Measurements from ENCODE around the gene PSME3. TPM values are rescaled to one million over a fixed set of nuclear protein-coding genes. Genes with fewer than 3 reads are reported as not detected.
A peak's percentile ranks its signal among the peaks of the same experiment; 100 is the strongest.

The PSME3 gene
- total RNA-seq, 1 experiment from 2014 or later: 115 TPM

DNA sequence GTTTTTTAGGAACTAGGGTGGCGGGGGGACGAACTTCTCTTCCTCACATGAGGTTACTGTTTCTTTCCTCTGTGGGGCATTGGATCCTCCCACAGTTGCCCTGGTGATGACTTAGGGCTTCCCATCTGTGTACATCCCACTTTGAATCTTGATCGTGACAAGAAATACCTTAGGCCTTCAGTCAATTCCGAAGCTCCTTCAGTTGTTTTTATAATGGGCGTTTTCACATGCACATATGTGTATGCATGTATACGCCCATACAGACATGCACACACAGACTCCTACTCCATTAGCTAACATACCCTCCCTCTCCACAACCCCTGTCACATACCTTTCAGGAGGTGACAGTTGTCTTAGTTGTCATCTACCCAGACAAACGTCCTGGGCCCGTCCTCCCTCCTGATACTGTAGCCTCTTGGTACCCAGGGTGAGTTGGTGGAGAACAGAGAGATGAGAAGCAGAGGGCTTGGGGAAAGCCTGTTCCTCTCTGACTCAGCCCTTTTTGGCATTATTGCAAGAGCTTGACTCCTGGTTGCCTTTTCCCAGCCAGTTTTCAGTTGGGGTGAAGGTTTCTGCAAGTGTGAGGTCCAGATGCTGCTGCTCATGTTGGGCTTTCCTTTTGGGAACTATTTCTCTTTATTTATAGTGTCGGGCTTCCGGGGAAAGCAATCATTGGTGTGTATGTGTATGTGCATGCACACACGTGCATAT, 8.9 kb downstream of the PSME3 start:
- ChIA-PET CTCF (interaction anchor here (0.6 kb wide), 1 partner anchor 74 kb away, joined by 4 read pairs; no protein-coding TSS in a partner anchor), POLR2A (ENCODE audit: unreplicated experiment) (interaction anchor here (0.5 kb wide), 1 partner anchor 17 kb away, joined by 11 read pairs; no protein-coding TSS in a partner anchor)
- Histone ChIP-seq H4K20me1 (ENCODE audit: insufficient read depth) (peaks cover 8% of the 10 kb centered on the region), H3K27ac (no peak overlapping the region), H3K4me3 (no peak overlapping the region), H3F3A (ENCODE audit: insufficient read depth, low read depth) (peaks cover 53% of the 10 kb centered on the region; the same call in 1 of the 2 replicates), H3K4me1 (replicated peaks; ENCODE audit: insufficient read depth) (no peaks in the 10 kb centered on the region), H3K36me3 (ENCODE audit: low read depth) (peaks cover 20% of the 10 kb centered on the region; the same call in 1 of the 2 replicates), H2AFZ (no peak overlapping the region), H3K4me2 (no peak overlapping the region), H3K9me3 (ENCODE audit: insufficient read depth, low read depth) (no peaks in the 10 kb centered on the region), H3K79me2 (ENCODE audit: low read depth) (0 out of 2 replicates have a peak, but pooled peaks cover 4% of the 10 kb centered on the region), H3K27me3 (ENCODE audit: insufficient read depth, low read depth) (no peaks in the 10 kb centered on the region), H3K9me2 (ENCODE audit: insufficient read depth) (no peaks in the 10 kb centered on the region)
- no peak for DNase-seq
- no peak for TF ChIP-seq EZH2 (IDR thresholded peaks at IDR 0.05; ENCODE audit: low read depth)
- no peak for TF ChIP-seq CTCF (conservative IDR thresholded peaks at IDR 0.05)
- no TSS peak for BruUV-seq (replicated peaks)
- intact Hi-C loops (cut with micrococcal nuclease; ENCODE audit: unreplicated experiment): loop anchor here (2.0 kb wide), 1 partner anchor 87 kb away; no protein-coding TSS in a partner anchor

GRCh38 chr17:42843358-42843934, 10.2 kb downstream of the PSME3 start:
- DNase-seq: peak; percentile 30 to 54
- TF ChIP-seq CTCF (conservative IDR thresholded peaks at IDR 0.05) (peak; percentile 90), EZH2 (IDR thresholded peaks at IDR 0.05; ENCODE audit: low read depth) (no peak)
- Histone ChIP-seq H3K4me1 (replicated peaks; ENCODE audit: insufficient read depth) (no peaks in the 10 kb centered on the region), H3K27me3 (ENCODE audit: insufficient read depth, low read depth) (no peaks in the 10 kb centered on the region), H3K27ac (no peak overlapping the region), H4K20me1 (ENCODE audit: insufficient read depth) (peaks cover 8% of the 10 kb centered on the region), H3K36me3 (ENCODE audit: low read depth) (peaks cover 16% of the 10 kb centered on the region; the same call in 1 of the 2 replicates), H3K9me2 (ENCODE audit: insufficient read depth) (no peaks in the 10 kb centered on the region), H3K4me2 (no peak overlapping the region), H3K4me3 (no peak overlapping the region), H2AFZ (no peak overlapping the region), H3F3A (ENCODE audit: insufficient read depth, low read depth) (peaks cover 41% of the 10 kb centered on the region; the same call in 1 of the 2 replicates), H3K9me3 (ENCODE audit: insufficient read depth, low read depth) (no peaks in the 10 kb centered on the region), H3K79me2 (ENCODE audit: low read depth) (no peaks in the 10 kb centered on the region)
- ChIA-PET POLR2A (ENCODE audit: unreplicated experiment) (interaction anchor here (0.5 to 0.7 kb wide), 2 partner anchors 131 to 154 kb away, joined by 3 to 6 read pairs; partner anchors contain the start of gene RPL27), CTCF (interaction anchor here (0.6 to 1.7 kb wide), 5 partner anchors 85 to 244 kb away, joined by 3 to 10 read pairs (median 4); no protein-coding TSS in a partner anchor)
- intact Hi-C loops (cut with micrococcal nuclease; ENCODE audit: unreplicated experiment): loop anchor here (1.0 to 2.0 kb wide), 3 partner anchors 85 to 155 kb away; partner anchors contain the start of gene RPL27
- BruUV-seq (replicated peaks): no TSS peak

DNA sequence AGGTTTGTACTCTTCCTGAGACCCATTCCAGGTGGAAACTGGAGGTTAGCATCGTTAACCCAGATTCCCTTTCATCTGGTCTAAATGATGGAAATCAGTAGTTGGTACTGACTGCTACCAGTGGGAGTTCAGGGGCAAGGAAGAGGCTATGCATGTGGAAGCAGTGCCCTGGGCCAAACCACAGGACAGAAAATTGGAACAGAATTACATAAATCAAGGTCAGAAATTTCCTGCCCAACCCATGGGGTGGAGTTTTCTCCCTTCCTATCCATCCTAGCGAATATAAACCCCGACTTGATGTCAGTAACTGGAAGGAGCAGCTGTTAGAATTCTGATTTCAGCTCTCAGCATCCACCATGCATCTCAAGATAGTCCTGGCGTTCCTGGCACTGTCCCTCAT, 11.1 kb downstream of the PSME3 start, which contains the start of gene AOC2:
Gene AOC2 (plus strand): TSS at position 310 of the 400 bp plus-strand sequence. CDS start 47 bp downstream, at position 357.
- H3K4me1 ChIP-seq (replicated peaks; ENCODE audit: insufficient read depth): no peaks in the 10 kb centered on the region
- TF ChIP-seq EZH2 (IDR thresholded peaks at IDR 0.05; ENCODE audit: low read depth) (no peak), CTCF (conservative IDR thresholded peaks at IDR 0.05) (no peak)
- H3K4me2 ChIP-seq: no peak within 1 kb of the TSS
- BruUV-seq (replicated peaks): no TSS peak
- no peaks in the 10 kb centered on the region for H3K27me3 ChIP-seq (ENCODE audit: insufficient read depth, low read depth)
- H3K9me2 ChIP-seq (ENCODE audit: insufficient read depth): no peaks in the 10 kb centered on the region
- H3F3A ChIP-seq (ENCODE audit: insufficient read depth, low read depth): peaks cover 36% of the 10 kb centered on the region; the same call in 1 of the 2 replicates
- CTCF ChIA-PET: interaction anchor here (1.7 kb wide), 1 partner anchor 85 kb away, joined by 10 read pairs; no protein-coding TSS in a partner anchor
- no peak within 1 kb of the TSS for H2AFZ ChIP-seq
- no peaks in the 10 kb centered on the region for H3K9me3 ChIP-seq (ENCODE audit: insufficient read depth, low read depth)
- no peak for DNase-seq
- H3K36me3 ChIP-seq (ENCODE audit: low read depth): peaks cover 16% of the 10 kb centered on the region; the same call in 1 of the 2 replicates
- peaks cover 8% of the 10 kb centered on the region for H4K20me1 ChIP-seq (ENCODE audit: insufficient read depth)
- intact Hi-C loops (cut with micrococcal nuclease; ENCODE audit: unreplicated experiment): no loop called here
- no peak within 1 kb of the TSS for H3K27ac ChIP-seq
- no peak within 1 kb of the TSS for H3K4me3 ChIP-seq
- H3K79me2 ChIP-seq (ENCODE audit: low read depth): no peaks in the 10 kb centered on the region
- POLR2A ChIA-PET (ENCODE audit: unreplicated experiment): interaction anchor here (0.7 kb wide), 1 partner anchor 26 kb away, joined by 4 read pairs; no protein-coding TSS in a partner anchor

Data from PC-9 (cell line).